ENCODE data around the gene SNAI1.

Gene SNAI1

GRCh38 chr20:49986049-49986448 lies 3.3 kb downstream of the SNAI1 start:
- no peak for TF ChIP-seq CTCF (IDR thresholded peaks at IDR 0.05)

- TF ChIP-seq CTCF (IDR thresholded peaks at IDR 0.05) = no peak
Measured at GRCh38 chr20:49987015-49987867, 4.5 kb downstream of the SNAI1 start.

GRCh38 chr20:49987868-49988690 lies 5.3 kb downstream of the SNAI1 start:
- no peak for TF ChIP-seq CTCF (IDR thresholded peaks at IDR 0.05)

GRCh38 chr20:49989234-49990065 lies 6.7 kb downstream of the SNAI1 start:
- TF ChIP-seq CTCF (IDR thresholded peaks at IDR 0.05) = no peak

- TF ChIP-seq CTCF (IDR thresholded peaks at IDR 0.05) = no peak
Measured at GRCh38 chr20:49990271-49990720, 7.5 kb downstream of the SNAI1 start.

- no peak for TF ChIP-seq CTCF (IDR thresholded peaks at IDR 0.05)
Measured at GRCh38 chr20:49993301-49993751, 10.5 kb downstream of the SNAI1 start.

GRCh38 chr20:49995586-49995985 lies 12.8 kb downstream of the SNAI1 start:
- TF ChIP-seq CTCF (IDR thresholded peaks at IDR 0.05) = no peak
